OCI-LY7 (cell line): ENCODE data around the gene CLEC3B. TPM values are rescaled to one million over a fixed set of nuclear protein-coding genes. Genes with fewer than 3 reads are reported as not detected.

Source experiments
- BruUV-seq: library from RNA; stranded (reverse); fragments of 400-500 nt; replicated peaks from 2 replicates; lab custom pipeline; 2021; lab: Mats Ljungman, UMichigan
- CTCF ChIA-PET: fragments of 300-600 bp; sonication (Branson Sonifier 250); formaldehyde crosslinking; loops from one replicate; lab custom pipeline; 2022; ENCODE audit warnings: antibody characterized with exemption; ENCODE audit not compliant: unreplicated experiment; lab: Charles Lee
- POLR2A ChIA-PET: fragments of 300-600 bp; sonication (Branson Sonifier 250); formaldehyde crosslinking; loops from one replicate; lab custom pipeline; 2022; ENCODE audit warnings: antibody characterized with exemption; lab: Charles Lee
- DNase-seq: peaks from one replicate; pipeline ENCODE4 v3.0.0-alpha.2; 2015; ENCODE audit warnings: low spot score
- H2AFZ ChIP-seq: fragments of 200-600 bp; sonication (generic), shearing (Covaris generic); 2 replicates; pipeline ENCODE4 v1.6.1; 2014; ENCODE audit warnings: mild to moderate bottlenecking, antibody characterized with exemption, low read length, moderate library complexity
- H3K27ac ChIP-seq: fragments of 200-600 bp; sonication (generic); 2 replicates; pipeline ENCODE4 v1.5.1; 2014; ENCODE audit warnings: mixed run types, low read depth, mild to moderate bottlenecking, moderate library complexity, low read length, inconsistent platforms; ENCODE audit not compliant: poor library complexity, severe bottlenecking
- H3K36me3 ChIP-seq: fragments of 200-600 bp; sonication (generic); 2 replicates; pipeline ENCODE4 v1.6.1; 2014; ENCODE audit warnings: mild to moderate bottlenecking, antibody characterized with exemption, low read length, moderate library complexity, mixed read lengths; ENCODE audit not compliant: insufficient read depth
- H3K4me1 ChIP-seq: fragments of 200-600 bp; sonication (generic); 2 replicates; pipeline ENCODE4 v1.5.1; 2014; ENCODE audit warnings: mild to moderate bottlenecking, low read length; ENCODE audit not compliant: insufficient read depth, poor library complexity, severe bottlenecking
- H3K4me2 ChIP-seq: fragments of 200-600 bp; sonication (generic); 2 replicates; pipeline ENCODE4 v1.6.1; 2014; ENCODE audit warnings: mild to moderate bottlenecking, low read length
- H3K4me3 ChIP-seq: fragments of 200-600 bp; sonication (generic); 2 replicates; pipeline ENCODE4 v1.5.1; 2014; ENCODE audit warnings: mild to moderate bottlenecking, low read depth, low read length; ENCODE audit not compliant: poor library complexity, severe bottlenecking
- H3K79me2 ChIP-seq: fragments of 200-600 bp; sonication (generic); 2 replicates; pipeline ENCODE4 v1.6.1; 2016; ENCODE audit warnings: low read depth, mild to moderate bottlenecking, low read length, moderate library complexity, mixed read lengths; ENCODE audit not compliant: insufficient read depth
- H3K9me2 ChIP-seq: fragments of 200-600 bp; sonication (generic); 2 replicates; pipeline ENCODE4 v1.6.1; 2016; ENCODE audit warnings: mild to moderate bottlenecking, low read length, mixed read lengths; ENCODE audit not compliant: insufficient read depth
- H3K9me3 ChIP-seq: fragments of 200-600 bp; sonication (generic); 2 replicates; pipeline ENCODE4 v1.6.1; 2014; ENCODE audit warnings: mild to moderate bottlenecking, mixed run types, low read length, mixed read lengths
- H4K20me1 ChIP-seq: fragments of 200-600 bp; sonication (generic); 2 replicates; pipeline ENCODE4 v1.6.1; 2014; ENCODE audit warnings: mild to moderate bottlenecking, antibody characterized with exemption, low read length, moderate library complexity, mixed read lengths; ENCODE audit not compliant: insufficient read depth
- CTCF ChIP-seq: fragments of 200-600 bp; sonication (generic); conservative IDR thresholded peaks from 2 replicates; pipeline ENCODE4 v1.5.1; 2014; ENCODE audit warnings: mild to moderate bottlenecking, antibody characterized with exemption, low read length, moderate library complexity, mixed read lengths
- EZH2phosphoT487 ChIP-seq: fragments of 200-600 bp; sonication (generic); IDR thresholded peaks from 2 replicates; pipeline ENCODE4 v1.6.1; 2018; ENCODE audit warnings: low read depth, borderline replicate concordance, mild to moderate bottlenecking, mixed run types, antibody characterized with exemption, low read length, moderate library complexity, mixed read lengths
- intact Hi-C: fragments of 100-400 bp; cut with micrococcal nuclease; formaldehyde crosslinking; loops from one replicate; pipeline ENCODE4 v1.10.0; 2022; ENCODE audit not compliant: unreplicated experiment
- small RNA-seq: library from RNA; depleted of rRNA; stranded (forward); fragments of <200 nt; gene quantifications from one replicate; pipeline ENCODE3, GENCODE V24; 2014
- total RNA-seq, 2 experiments: library from RNA; depleted of rRNA in 1 of 2; stranded (reverse); fragments of >200 nt in 1 of 2; shearing (Covaris generic) in 1 of 2; gene quantifications; 2 replicates each; pipeline ENCODE4 v1.2.3, GENCODE V29; 2014 to 2022

CLEC3B gene
- total RNA-seq, 2 experiments from 2014 or later: 1.3 TPM; not detected in 1

GRCh38 chr3:45084361-45084760 is 58.3 kb downstream of the CLEC3B start:
- H3K4me1 ChIP-seq: no peaks in the 10 kb centered on the region
- no peaks in the 10 kb centered on the region for H3K36me3 ChIP-seq
- ChIA-PET POLR2A (interaction anchor here (0.7 kb wide), 1 partner anchor 95 kb away, joined by 3 read pairs; no protein-coding TSS in a partner anchor), CTCF (no interaction called here)
- H3K9me2 ChIP-seq: no peaks in the 10 kb centered on the region
- no peak for DNase-seq
- no peak overlapping the region for H2AFZ ChIP-seq
- H3K79me2 ChIP-seq: no peaks in the 10 kb centered on the region
- no TSS peak for BruUV-seq
- intact Hi-C loops: no loop called here
- H3K4me2 ChIP-seq: no peak overlapping the region
- no peaks in the 10 kb centered on the region for H3K9me3 ChIP-seq
- no peaks in the 10 kb centered on the region for H4K20me1 ChIP-seq
- H3K4me3 ChIP-seq: no peak overlapping the region
- no peak overlapping the region for H3K27ac ChIP-seq
- no peak for TF ChIP-seq CTCF
- no peak for TF ChIP-seq EZH2phosphoT487

- CTCF ChIA-PET: no interaction called here
Observed at GRCh38 chr3:45084820-45085816, 59.0 kb downstream of the CLEC3B start.

More at GRCh38 chr3:45084820-45085816, 59.0 kb downstream of the CLEC3B start:
- no peak for TF ChIP-seq EZH2phosphoT487
- TF ChIP-seq CTCF: no peak
- Histone ChIP-seq H3K27ac (no peak overlapping the region), H4K20me1 (no peaks in the 10 kb centered on the region), H3K4me3 (no peak overlapping the region), H3K4me2 (no peak overlapping the region), H3K4me1 (no peaks in the 10 kb centered on the region), H2AFZ (no peak overlapping the region), H3K79me2 (no peaks in the 10 kb centered on the region), H3K36me3 (no peaks in the 10 kb centered on the region), H3K9me3 (no peaks in the 10 kb centered on the region), H3K9me2 (no peaks in the 10 kb centered on the region)
- POLR2A ChIA-PET: interaction anchor here (0.6 to 0.7 kb wide), 2 partner anchors 50 to 94 kb away, joined by 3 to 4 read pairs; no protein-coding TSS in a partner anchor
- BruUV-seq: no TSS peak
- intact Hi-C loops: no loop called here
- no peak for DNase-seq

Small RNA genes within 50 kb of the gene (small RNA-seq; reads per million reads assigned to genes)
- 1.4 reads per million, percentile 65 among the genes with 10 or more reads in this experiment for gene RNU5B-3P

Other genes with a start within 250 kb of the CLEC3B start
- gene TMEM42, start 164.4 kb upstream of the CLEC3B start, total RNA-seq (2014; rRNA removed; shearing (Covaris generic)): 21.2 and 24.6 TPM in 2 replicates
- 19.3 and 21.1 TPM in 2 replicates for gene TMEM42, start 164.4 kb upstream of the CLEC3B start, total RNA-seq (2022)
- gene TGM4, start 151.7 kb upstream of the CLEC3B start, total RNA-seq (2014; rRNA removed; shearing (Covaris generic)): not detected in 2 replicates
- not detected in 2 replicates for gene TGM4, start 151.7 kb upstream of the CLEC3B start, total RNA-seq (2022)
- gene ZDHHC3, start 50.1 kb upstream of the CLEC3B start, total RNA-seq (2014; rRNA removed; shearing (Covaris generic)): 50.8 and 53.1 TPM in 2 replicates
- gene ZDHHC3, start 50.1 kb upstream of the CLEC3B start, total RNA-seq (2022): 53.6 and 63.6 TPM in 2 replicates
- gene EXOSC7, start 50.1 kb upstream of the CLEC3B start, total RNA-seq (2014; rRNA removed; shearing (Covaris generic)): 60.3 and 71.5 TPM in 2 replicates
- 50.5 and 65.3 TPM in 2 replicates for gene EXOSC7, start 50.1 kb upstream of the CLEC3B start, total RNA-seq (2022)
- gene CDCP1, start 120.1 kb downstream of the CLEC3B start, total RNA-seq (2014; rRNA removed; shearing (Covaris generic)): not detected in 2 replicates
- 0.07 TPM in 1 of 2 replicates, not detected in the other for gene CDCP1, start 120.1 kb downstream of the CLEC3B start, total RNA-seq (2022)
- gene TMEM158, start 200.0 kb downstream of the CLEC3B start, total RNA-seq (2014; rRNA removed; shearing (Covaris generic)): not detected in 2 replicates
- not detected in 2 replicates for gene TMEM158, start 200.0 kb downstream of the CLEC3B start, total RNA-seq (2022)